GM12865 (cell line): ENCODE data around the gene PLEKHA6.

ENCODE experiments used
- DNase-seq: peaks from one replicate; pipeline ENCODE4 v3.0.0; 2010; ENCODE audit warnings: low read depth
- H3K4me3 ChIP-seq: 2 replicates; pipeline ENCODE4 v1.5.1; 2011; ENCODE audit warnings: mild to moderate bottlenecking, low read depth, low read length, control low read depth
- TF ChIP-seq, protein P1 (sequence below): IDR thresholded peaks from 2 replicates; pipeline ENCODE4 v1.5.1; 2011; ENCODE audit warnings: low read length, control low read depth, low read depth, inconsistent platforms; ENCODE audit not compliant: insufficient read depth; ENCODE audit errors: missing control alignments

The PLEKHA6 gene

GRCh38 chr1:204198348-204199340, 161.1 kb downstream of the PLEKHA6 start:
- no peak for DNase-seq
- TF ChIP-seq, protein P1, sequence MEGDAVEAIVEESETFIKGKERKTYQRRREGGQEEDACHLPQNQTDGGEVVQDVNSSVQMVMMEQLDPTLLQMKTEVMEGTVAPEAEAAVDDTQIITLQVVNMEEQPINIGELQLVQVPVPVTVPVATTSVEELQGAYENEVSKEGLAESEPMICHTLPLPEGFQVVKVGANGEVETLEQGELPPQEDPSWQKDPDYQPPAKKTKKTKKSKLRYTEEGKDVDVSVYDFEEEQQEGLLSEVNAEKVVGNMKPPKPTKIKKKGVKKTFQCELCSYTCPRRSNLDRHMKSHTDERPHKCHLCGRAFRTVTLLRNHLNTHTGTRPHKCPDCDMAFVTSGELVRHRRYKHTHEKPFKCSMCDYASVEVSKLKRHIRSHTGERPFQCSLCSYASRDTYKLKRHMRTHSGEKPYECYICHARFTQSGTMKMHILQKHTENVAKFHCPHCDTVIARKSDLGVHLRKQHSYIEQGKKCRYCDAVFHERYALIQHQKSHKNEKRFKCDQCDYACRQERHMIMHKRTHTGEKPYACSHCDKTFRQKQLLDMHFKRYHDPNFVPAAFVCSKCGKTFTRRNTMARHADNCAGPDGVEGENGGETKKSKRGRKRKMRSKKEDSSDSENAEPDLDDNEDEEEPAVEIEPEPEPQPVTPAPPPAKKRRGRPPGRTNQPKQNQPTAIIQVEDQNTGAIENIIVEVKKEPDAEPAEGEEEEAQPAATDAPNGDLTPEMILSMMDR: no peak
- no peak overlapping the region for H3K4me3 ChIP-seq

DNA sequence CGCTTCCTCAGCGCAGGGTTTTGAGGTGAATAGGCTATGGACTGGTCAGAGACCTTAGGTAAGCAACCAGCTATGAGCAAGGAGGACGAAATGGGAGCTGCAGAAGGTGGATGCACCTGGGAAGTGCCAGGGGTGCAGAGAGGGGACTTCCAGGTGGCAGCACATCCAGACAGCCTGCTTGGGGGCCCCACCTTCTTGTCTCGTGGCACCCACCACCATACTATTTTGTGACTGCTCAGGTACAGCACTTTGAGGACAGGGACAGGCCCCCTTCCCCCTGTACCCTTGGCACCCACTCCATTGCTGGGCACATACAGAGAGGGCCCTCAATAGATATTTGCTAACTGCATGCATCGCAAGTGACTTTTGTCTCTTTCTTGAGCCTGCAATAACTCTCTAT, 162.7 kb downstream of the PLEKHA6 start:
- TF ChIP-seq, protein P1: no peak
- DNase-seq: no peak
- no peak overlapping the region for H3K4me3 ChIP-seq

- no peak within 1 kb of the TSS for H3K4me3 ChIP-seq
- DNase-seq: no peak
- TF ChIP-seq, protein P1: no peak
Measured at GRCh38 chr1:204196068-204196795, 163.5 kb downstream of the PLEKHA6 start, which contains the start of gene KISS1. Gene KISS1, minus strand, starts transcription at chr1:204196491. Its CDS starts 3,615 bp downstream, at chr1:204192876.

GRCh38 chr1:204194771-204195170, 165.0 kb downstream of the PLEKHA6 start:
- no peak for DNase-seq
- TF ChIP-seq, protein P1: no peak
- H3K4me3 ChIP-seq: no peak overlapping the region

GRCh38 chr1:204194080-204194479, 165.6 kb downstream of the PLEKHA6 start:
- DNase-seq: no peak
- TF ChIP-seq, protein P1: no peak
- no peak overlapping the region for H3K4me3 ChIP-seq

DNA sequence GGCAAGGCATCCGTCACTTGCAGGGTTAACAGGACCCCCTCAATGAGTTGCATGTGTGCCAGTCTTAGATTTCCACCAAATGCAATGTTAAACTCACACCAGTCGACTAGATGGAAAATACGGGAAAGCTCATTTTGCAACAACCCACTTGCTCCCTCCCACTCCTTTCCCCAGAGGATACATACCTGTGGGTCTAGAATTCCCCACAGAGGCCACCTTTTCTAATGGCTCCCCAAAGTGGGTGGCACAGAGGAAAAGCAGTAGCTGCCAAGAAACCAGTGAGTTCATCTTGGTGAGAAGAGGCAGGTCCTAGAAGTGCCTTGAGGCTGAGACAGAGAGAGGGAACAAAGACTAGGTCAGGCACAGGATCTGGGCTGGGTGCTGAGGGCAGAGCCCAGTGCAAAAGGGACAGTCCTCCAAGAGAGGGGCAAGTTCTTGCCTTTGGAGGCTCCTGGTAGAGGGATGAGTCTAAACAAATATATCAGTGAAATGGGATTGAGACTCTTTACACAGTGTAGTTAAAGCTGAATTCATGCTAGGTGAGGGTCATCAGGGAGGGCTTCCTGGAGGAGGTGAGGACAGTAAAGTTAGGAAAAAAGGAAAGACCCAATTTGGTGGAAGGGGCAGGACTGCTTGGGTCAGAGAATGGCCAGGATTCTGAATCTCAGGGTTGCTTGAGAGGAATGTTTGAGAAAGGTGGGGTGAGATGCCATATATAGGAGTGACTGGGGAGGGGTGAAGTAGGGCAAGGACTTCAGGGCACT, 167.0 kb downstream of the PLEKHA6 start:
- no peak for DNase-seq
- no peak overlapping the region for H3K4me3 ChIP-seq
- TF ChIP-seq, protein P1: no peak
